ENCODE data around the gene NPIPB5. TPM values are rescaled to one million over a fixed set of nuclear protein-coding genes. Genes with fewer than 3 reads are reported as not detected.

The NPIPB5 gene
- total and polyA plus RNA-seq, 7 donors: 29.2 to 107 (median 59.7) TPM

Other genes with a start within 250 kb of the NPIPB5 start
- 100 to 1,000 TPM in 1 of 4 donors, 10 to 100 TPM in 3; 63.8 to 119 (median 92.5) TPM for gene POLR3E, start 213.5 kb upstream of the NPIPB5 start, total RNA-seq
- 10 to 100 TPM; 45.6 to 96.1 (median 71.2) TPM for gene POLR3E, start 213.5 kb upstream of the NPIPB5 start, polyA plus RNA-seq
- 10 to 100 TPM in 1 of 4 donors, 1 to 10 TPM in 3; 4.0 to 11.9 (median 4.5) TPM for gene CDR2, start 136.3 kb upstream of the NPIPB5 start, total RNA-seq
- gene CDR2, start 136.3 kb upstream of the NPIPB5 start, polyA plus RNA-seq: 1 to 10 TPM; 2.2 to 5.3 (median 4.5) TPM

Measured in psoas muscle (tissue), 7 donors.